GM04504 (cell line): ENCODE data around the gene PFKM.

Experiments used
- DNase-seq: peaks from one replicate; pipeline ENCODE4 v3.0.0-alpha.2; 2012; ENCODE audit warnings: low read depth

PFKM gene

GRCh38 chr12:48157018-48157888, 38.1 kb downstream of the PFKM start, which contains the start of gene ASB8:
ASB8 (minus strand) TSS chr12:48157515; CDS start chr12:48153496, 4,019 bp downstream.
- peak; percentile 94 for DNase-seq

- DNase-seq = no peak
Measured at GRCh38 chr12:48157889-48158370, 38.8 kb downstream of the PFKM start.

- no peak for DNase-seq
Measured at GRCh38 chr12:48160046-48160445, 40.9 kb downstream of the PFKM start.

- DNase-seq = no peak
Measured at GRCh38 chr12:48160807-48161206, 41.6 kb downstream of the PFKM start.

GRCh38 chr12:48163150-48163747, 44.1 kb downstream of the PFKM start:
- no peak for DNase-seq

GRCh38 chr12:48164451-48164850, 45.3 kb downstream of the PFKM start:
- DNase-seq = no peak

GRCh38 chr12:48165089-48165981, 46.2 kb downstream of the PFKM start:
- no peak for DNase-seq

GRCh38 chr12:48169011-48169410, 49.8 kb downstream of the PFKM start:
- DNase-seq = no peak

- DNase-seq = no peak
Measured at GRCh38 chr12:48175613-48176416, 56.7 kb downstream of the PFKM start.

- DNase-seq = no peak
Measured at GRCh38 chr12:48176417-48176751, 57.2 kb downstream of the PFKM start.

- DNase-seq = no peak
Measured at GRCh38 chr12:48177982-48178381, 58.8 kb downstream of the PFKM start.

- DNase-seq = no peak
Measured at GRCh38 chr12:48179466-48179865, 60.3 kb downstream of the PFKM start.

- no peak for DNase-seq
Measured at GRCh38 chr12:48180424-48180823, 61.3 kb downstream of the PFKM start.

GRCh38 chr12:48180857-48181495, 61.8 kb downstream of the PFKM start:
- DNase-seq = no peak

GRCh38 chr12:48182631-48183030, 63.5 kb downstream of the PFKM start:
- DNase-seq = no peak

- no peak for DNase-seq
Measured at GRCh38 chr12:48183091-48183875, 64.1 kb downstream of the PFKM start, which contains the start of gene CCDC184. CCDC184 (plus strand) TSS chr12:48183644; CDS start chr12:48184123, 479 bp downstream.

GRCh38 chr12:48183876-48184548, 64.8 kb downstream of the PFKM start:
- DNase-seq = no peak

GRCh38 chr12:48184549-48184922, 65.4 kb downstream of the PFKM start:
- DNase-seq = no peak

- DNase-seq = no peak
Measured at GRCh38 chr12:48185181-48185919, 66.2 kb downstream of the PFKM start.
